H1 (cell line): ENCODE data around the gene SELENOK. TPM values are rescaled to one million over a fixed set of nuclear protein-coding genes. Genes with fewer than 3 reads are reported as not detected.

Experiments used
- polyA plus RNA-seq, 7 experiments: library from polyadenylated mRNA; depleted of rRNA in 3 of 7; stranded (reverse) in 5 of 7; unstranded in 2 of 7; fragments of >200 nt in 5 of 7; fragments of 200-250 nt in 2 of 7; gene quantifications; 1 replicate in 5 of 7; 2 replicates in 1 of 7; 4 replicates in 1 of 7; pipeline versions ENCODE4 v1.2.1 to v1.2.3, GENCODE V29; 2011 to 2013; ENCODE audit warnings: missing spikeins in 2 of 7, mixed read lengths in 2 of 7
- total RNA-seq: library from RNA; stranded (reverse); fragmentation: NEBNext Ultra II Directional; extraction: Animal tissue kit (Norgen Biotek cat#: 25700); gene quantifications from 2 replicates; pipeline ENCODE4 v1.2.1, GENCODE V29; 2021
- TF ChIP-seq, protein P1 (sequence below): fragments of 300-600 bp; sonication (generic); IDR thresholded peaks from 2 replicates; pipeline ENCODE4 v1.7.1; 2012; ENCODE audit warnings: low read length, moderate library complexity, mild to moderate bottlenecking, inconsistent platforms; ENCODE audit not compliant: insufficient replicate concordance

The SELENOK gene
- total and polyA plus RNA-seq, 2 of the 8 experiments (the other 6 are each of a cell fraction or from before 2014, with no cell fraction given) = 26.9 to 40.2 TPM

GRCh38 chr3:53843195-53844177, 48.2 kb downstream of the SELENOK start (continued):
- TF ChIP-seq, protein P1, sequence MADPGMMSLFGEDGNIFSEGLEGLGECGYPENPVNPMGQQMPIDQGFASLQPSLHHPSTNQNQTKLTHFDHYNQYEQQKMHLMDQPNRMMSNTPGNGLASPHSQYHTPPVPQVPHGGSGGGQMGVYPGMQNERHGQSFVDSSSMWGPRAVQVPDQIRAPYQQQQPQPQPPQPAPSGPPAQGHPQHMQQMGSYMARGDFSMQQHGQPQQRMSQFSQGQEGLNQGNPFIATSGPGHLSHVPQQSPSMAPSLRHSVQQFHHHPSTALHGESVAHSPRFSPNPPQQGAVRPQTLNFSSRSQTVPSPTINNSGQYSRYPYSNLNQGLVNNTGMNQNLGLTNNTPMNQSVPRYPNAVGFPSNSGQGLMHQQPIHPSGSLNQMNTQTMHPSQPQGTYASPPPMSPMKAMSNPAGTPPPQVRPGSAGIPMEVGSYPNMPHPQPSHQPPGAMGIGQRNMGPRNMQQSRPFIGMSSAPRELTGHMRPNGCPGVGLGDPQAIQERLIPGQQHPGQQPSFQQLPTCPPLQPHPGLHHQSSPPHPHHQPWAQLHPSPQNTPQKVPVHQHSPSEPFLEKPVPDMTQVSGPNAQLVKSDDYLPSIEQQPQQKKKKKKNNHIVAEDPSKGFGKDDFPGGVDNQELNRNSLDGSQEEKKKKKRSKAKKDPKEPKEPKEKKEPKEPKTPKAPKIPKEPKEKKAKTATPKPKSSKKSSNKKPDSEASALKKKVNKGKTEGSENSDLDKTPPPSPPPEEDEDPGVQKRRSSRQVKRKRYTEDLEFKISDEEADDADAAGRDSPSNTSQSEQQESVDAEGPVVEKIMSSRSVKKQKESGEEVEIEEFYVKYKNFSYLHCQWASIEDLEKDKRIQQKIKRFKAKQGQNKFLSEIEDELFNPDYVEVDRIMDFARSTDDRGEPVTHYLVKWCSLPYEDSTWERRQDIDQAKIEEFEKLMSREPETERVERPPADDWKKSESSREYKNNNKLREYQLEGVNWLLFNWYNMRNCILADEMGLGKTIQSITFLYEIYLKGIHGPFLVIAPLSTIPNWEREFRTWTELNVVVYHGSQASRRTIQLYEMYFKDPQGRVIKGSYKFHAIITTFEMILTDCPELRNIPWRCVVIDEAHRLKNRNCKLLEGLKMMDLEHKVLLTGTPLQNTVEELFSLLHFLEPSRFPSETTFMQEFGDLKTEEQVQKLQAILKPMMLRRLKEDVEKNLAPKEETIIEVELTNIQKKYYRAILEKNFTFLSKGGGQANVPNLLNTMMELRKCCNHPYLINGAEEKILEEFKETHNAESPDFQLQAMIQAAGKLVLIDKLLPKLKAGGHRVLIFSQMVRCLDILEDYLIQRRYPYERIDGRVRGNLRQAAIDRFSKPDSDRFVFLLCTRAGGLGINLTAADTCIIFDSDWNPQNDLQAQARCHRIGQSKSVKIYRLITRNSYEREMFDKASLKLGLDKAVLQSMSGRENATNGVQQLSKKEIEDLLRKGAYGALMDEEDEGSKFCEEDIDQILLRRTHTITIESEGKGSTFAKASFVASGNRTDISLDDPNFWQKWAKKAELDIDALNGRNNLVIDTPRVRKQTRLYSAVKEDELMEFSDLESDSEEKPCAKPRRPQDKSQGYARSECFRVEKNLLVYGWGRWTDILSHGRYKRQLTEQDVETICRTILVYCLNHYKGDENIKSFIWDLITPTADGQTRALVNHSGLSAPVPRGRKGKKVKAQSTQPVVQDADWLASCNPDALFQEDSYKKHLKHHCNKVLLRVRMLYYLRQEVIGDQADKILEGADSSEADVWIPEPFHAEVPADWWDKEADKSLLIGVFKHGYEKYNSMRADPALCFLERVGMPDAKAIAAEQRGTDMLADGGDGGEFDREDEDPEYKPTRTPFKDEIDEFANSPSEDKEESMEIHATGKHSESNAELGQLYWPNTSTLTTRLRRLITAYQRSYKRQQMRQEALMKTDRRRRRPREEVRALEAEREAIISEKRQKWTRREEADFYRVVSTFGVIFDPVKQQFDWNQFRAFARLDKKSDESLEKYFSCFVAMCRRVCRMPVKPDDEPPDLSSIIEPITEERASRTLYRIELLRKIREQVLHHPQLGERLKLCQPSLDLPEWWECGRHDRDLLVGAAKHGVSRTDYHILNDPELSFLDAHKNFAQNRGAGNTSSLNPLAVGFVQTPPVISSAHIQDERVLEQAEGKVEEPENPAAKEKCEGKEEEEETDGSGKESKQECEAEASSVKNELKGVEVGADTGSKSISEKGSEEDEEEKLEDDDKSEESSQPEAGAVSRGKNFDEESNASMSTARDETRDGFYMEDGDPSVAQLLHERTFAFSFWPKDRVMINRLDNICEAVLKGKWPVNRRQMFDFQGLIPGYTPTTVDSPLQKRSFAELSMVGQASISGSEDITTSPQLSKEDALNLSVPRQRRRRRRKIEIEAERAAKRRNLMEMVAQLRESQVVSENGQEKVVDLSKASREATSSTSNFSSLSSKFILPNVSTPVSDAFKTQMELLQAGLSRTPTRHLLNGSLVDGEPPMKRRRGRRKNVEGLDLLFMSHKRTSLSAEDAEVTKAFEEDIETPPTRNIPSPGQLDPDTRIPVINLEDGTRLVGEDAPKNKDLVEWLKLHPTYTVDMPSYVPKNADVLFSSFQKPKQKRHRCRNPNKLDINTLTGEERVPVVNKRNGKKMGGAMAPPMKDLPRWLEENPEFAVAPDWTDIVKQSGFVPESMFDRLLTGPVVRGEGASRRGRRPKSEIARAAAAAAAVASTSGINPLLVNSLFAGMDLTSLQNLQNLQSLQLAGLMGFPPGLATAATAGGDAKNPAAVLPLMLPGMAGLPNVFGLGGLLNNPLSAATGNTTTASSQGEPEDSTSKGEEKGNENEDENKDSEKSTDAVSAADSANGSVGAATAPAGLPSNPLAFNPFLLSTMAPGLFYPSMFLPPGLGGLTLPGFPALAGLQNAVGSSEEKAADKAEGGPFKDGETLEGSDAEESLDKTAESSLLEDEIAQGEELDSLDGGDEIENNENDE = no peak
